GM23338 (cell line): ENCODE data around the gene TTC39A.

Source experiments
- CREB1 ChIP-seq: fragments of 250-450 bp; sonication (Bioruptor Pico); IDR thresholded peaks from 2 replicates; pipeline ENCODE4 v1.5.0; 2020; ENCODE audit warnings: low read depth, mild to moderate bottlenecking, moderate library complexity
- EZH2 ChIP-seq: fragments of 200-600 bp; sonication (generic); IDR thresholded peaks from one replicate; pipeline ENCODE4 v1.8.0; 2017; ENCODE audit warnings: antibody characterized with exemption, mild to moderate bottlenecking, low read depth; ENCODE audit not compliant: unreplicated experiment
- EZH2phosphoT487 ChIP-seq: fragments of 200-600 bp; sonication (generic); IDR thresholded peaks from one replicate; pipeline ENCODE4 v1.8.1; 2018; ENCODE audit warnings: antibody characterized with exemption; ENCODE audit not compliant: unreplicated experiment
- JUNB ChIP-seq: IDR thresholded peaks from one replicate; pipeline ENCODE4 v1.6.1; 2016; ENCODE audit warnings: antibody characterized with exemption; ENCODE audit not compliant: unreplicated experiment
- NANOG ChIP-seq: IDR thresholded peaks from 2 replicates; pipeline ENCODE4 v1.6.1; 2016; ENCODE audit warnings: antibody characterized with exemption, borderline replicate concordance
- POLR2AphosphoS5 ChIP-seq: IDR thresholded peaks from 2 replicates; pipeline ENCODE4 v1.6.1; 2016; ENCODE audit warnings: antibody characterized with exemption, low read depth
- STAT1 ChIP-seq: IDR thresholded peaks from one replicate; pipeline ENCODE4 v1.6.1; 2016; ENCODE audit warnings: antibody characterized with exemption; ENCODE audit not compliant: unreplicated experiment
- TF ChIP-seq, protein P1 (sequence below), 2 experiments: fragments of 200-600 bp in 1 of 2; sonication (generic) in 1 of 2; conservative IDR thresholded peaks; 2 replicates each; pipeline versions ENCODE4 v1.5.1 to v1.6.1; 2016 to 2017; ENCODE audit warnings: antibody characterized with exemption in 2 of 2, low read depth in 2 of 2, mild to moderate bottlenecking in 2 of 2, moderate library complexity in 1 of 2
- TF ChIP-seq, protein P2 (sequence below): IDR thresholded peaks from one replicate; pipeline ENCODE4 v1.6.1; 2018; ENCODE audit warnings: antibody characterized with exemption; ENCODE audit not compliant: unreplicated experiment
- TF ChIP-seq, protein P3 (sequence below): fragments of 250-450 bp; sonication (Bioruptor Pico); IDR thresholded peaks from 2 replicates; pipeline ENCODE4 v1.5.0; 2020; ENCODE audit warnings: mild to moderate bottlenecking, moderate library complexity
- TF ChIP-seq, protein P4 (sequence below): IDR thresholded peaks from 2 replicates; pipeline ENCODE4 v1.6.1; 2016; ENCODE audit warnings: antibody characterized with exemption

DNA sequence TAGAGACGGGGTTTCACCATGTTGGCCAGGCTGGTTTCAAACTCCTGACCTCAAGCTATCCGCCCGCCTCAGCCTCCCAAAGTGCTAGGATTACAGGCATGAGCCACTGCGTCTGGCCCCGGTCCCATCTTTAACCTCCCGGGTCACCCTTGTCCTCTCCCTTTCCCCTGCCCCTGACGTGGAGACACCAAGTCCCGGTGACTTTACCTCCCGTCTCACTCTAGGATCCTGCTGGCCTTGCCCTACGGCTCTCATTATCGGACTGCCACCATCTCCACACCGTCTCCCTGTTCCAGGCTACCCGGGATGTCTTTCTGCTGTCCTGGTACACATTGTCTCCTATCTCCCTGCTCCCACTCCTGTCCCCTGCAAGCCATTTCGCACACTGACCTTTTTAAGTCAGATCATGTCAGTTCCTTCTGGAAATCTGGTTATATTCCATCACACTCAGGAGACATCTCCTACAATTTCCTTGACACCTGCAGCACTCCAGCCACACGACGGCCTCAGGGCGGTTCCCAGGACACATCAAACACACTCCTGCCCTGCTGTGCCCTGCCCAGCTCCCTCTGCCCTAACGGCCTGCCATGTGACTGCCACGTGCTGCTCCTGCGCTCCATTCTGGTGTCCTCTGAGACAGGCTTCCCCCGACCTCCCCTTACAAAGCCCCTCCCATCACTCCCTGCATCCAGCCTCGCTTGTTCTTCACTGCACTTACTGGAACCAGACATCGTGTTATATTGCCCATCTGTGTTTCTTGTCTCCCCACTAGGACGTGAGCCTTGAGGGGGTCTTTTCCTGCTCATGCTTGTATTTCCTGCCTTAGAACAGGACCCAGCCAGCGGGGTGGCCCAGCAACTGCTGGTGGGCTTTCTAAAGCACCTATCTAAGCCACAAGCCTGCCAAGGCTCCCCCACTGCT is 32.7 kb downstream of the TTC39A start:
- TF ChIP-seq, protein P1, sequence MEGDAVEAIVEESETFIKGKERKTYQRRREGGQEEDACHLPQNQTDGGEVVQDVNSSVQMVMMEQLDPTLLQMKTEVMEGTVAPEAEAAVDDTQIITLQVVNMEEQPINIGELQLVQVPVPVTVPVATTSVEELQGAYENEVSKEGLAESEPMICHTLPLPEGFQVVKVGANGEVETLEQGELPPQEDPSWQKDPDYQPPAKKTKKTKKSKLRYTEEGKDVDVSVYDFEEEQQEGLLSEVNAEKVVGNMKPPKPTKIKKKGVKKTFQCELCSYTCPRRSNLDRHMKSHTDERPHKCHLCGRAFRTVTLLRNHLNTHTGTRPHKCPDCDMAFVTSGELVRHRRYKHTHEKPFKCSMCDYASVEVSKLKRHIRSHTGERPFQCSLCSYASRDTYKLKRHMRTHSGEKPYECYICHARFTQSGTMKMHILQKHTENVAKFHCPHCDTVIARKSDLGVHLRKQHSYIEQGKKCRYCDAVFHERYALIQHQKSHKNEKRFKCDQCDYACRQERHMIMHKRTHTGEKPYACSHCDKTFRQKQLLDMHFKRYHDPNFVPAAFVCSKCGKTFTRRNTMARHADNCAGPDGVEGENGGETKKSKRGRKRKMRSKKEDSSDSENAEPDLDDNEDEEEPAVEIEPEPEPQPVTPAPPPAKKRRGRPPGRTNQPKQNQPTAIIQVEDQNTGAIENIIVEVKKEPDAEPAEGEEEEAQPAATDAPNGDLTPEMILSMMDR (conservative IDR thresholded peaks at IDR 0.05; ENCODE audit: low read depth in 2 of 2), result no peak
- TF ChIP-seq, protein P2, sequence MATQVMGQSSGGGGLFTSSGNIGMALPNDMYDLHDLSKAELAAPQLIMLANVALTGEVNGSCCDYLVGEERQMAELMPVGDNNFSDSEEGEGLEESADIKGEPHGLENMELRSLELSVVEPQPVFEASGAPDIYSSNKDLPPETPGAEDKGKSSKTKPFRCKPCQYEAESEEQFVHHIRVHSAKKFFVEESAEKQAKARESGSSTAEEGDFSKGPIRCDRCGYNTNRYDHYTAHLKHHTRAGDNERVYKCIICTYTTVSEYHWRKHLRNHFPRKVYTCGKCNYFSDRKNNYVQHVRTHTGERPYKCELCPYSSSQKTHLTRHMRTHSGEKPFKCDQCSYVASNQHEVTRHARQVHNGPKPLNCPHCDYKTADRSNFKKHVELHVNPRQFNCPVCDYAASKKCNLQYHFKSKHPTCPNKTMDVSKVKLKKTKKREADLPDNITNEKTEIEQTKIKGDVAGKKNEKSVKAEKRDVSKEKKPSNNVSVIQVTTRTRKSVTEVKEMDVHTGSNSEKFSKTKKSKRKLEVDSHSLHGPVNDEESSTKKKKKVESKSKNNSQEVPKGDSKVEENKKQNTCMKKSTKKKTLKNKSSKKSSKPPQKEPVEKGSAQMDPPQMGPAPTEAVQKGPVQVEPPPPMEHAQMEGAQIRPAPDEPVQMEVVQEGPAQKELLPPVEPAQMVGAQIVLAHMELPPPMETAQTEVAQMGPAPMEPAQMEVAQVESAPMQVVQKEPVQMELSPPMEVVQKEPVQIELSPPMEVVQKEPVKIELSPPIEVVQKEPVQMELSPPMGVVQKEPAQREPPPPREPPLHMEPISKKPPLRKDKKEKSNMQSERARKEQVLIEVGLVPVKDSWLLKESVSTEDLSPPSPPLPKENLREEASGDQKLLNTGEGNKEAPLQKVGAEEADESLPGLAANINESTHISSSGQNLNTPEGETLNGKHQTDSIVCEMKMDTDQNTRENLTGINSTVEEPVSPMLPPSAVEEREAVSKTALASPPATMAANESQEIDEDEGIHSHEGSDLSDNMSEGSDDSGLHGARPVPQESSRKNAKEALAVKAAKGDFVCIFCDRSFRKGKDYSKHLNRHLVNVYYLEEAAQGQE, result no peak
- TF ChIP-seq EZH2 (no peak), POLR2AphosphoS5 (no peak), EZH2phosphoT487 (no peak), NANOG (no peak), CREB1 (no peak), STAT1 (no peak), JUNB (no peak)
- TF ChIP-seq, protein P3, sequence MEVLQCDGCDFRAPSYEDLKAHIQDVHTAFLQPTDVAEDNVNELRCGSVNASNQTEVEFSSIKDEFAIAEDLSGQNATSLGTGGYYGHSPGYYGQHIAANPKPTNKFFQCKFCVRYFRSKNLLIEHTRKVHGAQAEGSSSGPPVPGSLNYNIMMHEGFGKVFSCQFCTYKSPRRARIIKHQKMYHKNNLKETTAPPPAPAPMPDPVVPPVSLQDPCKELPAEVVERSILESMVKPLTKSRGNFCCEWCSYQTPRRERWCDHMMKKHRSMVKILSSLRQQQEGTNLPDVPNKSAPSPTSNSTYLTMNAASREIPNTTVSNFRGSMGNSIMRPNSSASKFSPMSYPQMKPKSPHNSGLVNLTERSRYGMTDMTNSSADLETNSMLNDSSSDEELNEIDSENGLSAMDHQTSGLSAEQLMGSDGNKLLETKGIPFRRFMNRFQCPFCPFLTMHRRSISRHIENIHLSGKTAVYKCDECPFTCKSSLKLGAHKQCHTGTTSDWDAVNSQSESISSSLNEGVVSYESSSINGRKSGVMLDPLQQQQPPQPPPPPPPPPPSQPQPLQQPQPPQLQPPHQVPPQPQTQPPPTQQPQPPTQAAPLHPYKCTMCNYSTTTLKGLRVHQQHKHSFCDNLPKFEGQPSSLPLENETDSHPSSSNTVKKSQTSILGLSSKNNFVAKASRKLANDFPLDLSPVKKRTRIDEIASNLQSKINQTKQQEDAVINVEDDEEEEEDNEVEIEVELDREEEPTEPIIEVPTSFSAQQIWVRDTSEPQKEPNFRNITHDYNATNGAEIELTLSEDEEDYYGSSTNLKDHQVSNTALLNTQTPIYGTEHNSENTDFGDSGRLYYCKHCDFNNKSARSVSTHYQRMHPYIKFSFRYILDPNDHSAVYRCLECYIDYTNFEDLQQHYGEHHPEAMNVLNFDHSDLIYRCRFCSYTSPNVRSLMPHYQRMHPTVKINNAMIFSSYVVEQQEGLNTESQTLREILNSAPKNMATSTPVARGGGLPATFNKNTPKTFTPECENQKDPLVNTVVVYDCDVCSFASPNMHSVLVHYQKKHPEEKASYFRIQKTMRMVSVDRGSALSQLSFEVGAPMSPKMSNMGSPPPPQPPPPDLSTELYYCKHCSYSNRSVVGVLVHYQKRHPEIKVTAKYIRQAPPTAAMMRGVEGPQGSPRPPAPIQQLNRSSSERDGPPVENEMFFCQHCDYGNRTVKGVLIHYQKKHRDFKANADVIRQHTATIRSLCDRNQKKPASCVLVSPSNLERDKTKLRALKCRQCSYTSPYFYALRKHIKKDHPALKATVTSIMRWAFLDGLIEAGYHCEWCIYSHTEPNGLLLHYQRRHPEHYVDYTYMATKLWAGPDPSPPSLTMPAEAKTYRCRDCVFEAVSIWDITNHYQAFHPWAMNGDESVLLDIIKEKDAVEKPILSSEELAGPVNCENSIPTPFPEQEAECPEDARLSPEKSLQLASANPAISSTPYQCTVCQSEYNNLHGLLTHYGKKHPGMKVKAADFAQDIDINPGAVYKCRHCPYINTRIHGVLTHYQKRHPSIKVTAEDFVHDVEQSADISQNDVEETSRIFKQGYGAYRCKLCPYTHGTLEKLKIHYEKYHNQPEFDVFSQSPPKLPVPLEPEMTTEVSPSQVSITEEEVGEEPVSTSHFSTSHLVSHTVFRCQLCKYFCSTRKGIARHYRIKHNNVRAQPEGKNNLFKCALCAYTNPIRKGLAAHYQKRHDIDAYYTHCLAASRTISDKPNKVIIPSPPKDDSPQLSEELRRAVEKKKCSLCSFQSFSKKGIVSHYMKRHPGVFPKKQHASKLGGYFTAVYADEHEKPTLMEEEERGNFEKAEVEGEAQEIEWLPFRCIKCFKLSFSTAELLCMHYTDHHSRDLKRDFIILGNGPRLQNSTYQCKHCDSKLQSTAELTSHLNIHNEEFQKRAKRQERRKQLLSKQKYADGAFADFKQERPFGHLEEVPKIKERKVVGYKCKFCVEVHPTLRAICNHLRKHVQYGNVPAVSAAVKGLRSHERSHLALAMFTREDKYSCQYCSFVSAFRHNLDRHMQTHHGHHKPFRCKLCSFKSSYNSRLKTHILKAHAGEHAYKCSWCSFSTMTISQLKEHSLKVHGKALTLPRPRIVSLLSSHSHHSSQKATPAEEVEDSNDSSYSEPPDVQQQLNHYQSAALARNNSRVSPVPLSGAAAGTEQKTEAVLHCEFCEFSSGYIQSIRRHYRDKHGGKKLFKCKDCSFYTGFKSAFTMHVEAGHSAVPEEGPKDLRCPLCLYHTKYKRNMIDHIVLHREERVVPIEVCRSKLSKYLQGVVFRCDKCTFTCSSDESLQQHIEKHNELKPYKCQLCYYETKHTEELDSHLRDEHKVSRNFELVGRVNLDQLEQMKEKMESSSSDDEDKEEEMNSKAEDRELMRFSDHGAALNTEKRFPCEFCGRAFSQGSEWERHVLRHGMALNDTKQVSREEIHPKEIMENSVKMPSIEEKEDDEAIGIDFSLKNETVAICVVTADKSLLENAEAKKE (CRISPR knock-in tag), result no peak
- TF ChIP-seq, protein P4, sequence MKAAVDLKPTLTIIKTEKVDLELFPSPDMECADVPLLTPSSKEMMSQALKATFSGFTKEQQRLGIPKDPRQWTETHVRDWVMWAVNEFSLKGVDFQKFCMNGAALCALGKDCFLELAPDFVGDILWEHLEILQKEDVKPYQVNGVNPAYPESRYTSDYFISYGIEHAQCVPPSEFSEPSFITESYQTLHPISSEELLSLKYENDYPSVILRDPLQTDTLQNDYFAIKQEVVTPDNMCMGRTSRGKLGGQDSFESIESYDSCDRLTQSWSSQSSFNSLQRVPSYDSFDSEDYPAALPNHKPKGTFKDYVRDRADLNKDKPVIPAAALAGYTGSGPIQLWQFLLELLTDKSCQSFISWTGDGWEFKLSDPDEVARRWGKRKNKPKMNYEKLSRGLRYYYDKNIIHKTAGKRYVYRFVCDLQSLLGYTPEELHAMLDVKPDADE, result no peak
